H1 (cell line): ENCODE data around the gene PLB1. TPM values are rescaled to one million over a fixed set of nuclear protein-coding genes. Genes with fewer than 3 reads are reported as not detected.

Experiments used
- CTCF ChIA-PET: fragments of 300-600 bp; sonication (Branson Sonifier 250); formaldehyde crosslinking; loops from one replicate; lab custom pipeline; 2021; ENCODE audit not compliant: partially characterized antibody; lab: Charles Lee
- POLR2A ChIA-PET: fragments of 300-600 bp; sonication (Branson Sonifier 250); formaldehyde crosslinking; loops from one replicate; lab custom pipeline; 2021; ENCODE audit warnings: inconsistent platforms; ENCODE audit not compliant: partially characterized antibody; lab: Charles Lee
- DNase-seq, 2 experiments: peaks; one replicate each; pipeline versions ENCODE4 v3.0.0 to v3.0.0-alpha.2; 2010 to 2022; ENCODE audit warnings: low spot score in 2 of 2, low read depth in 1 of 2, mixed read lengths in 1 of 2
- FAIRE-seq: peaks from 2 replicates; lab custom pipeline; 2011; peaks lifted over from hg19 to GRCh38; lab: Jason Lieb, UNC
- H2AFZ ChIP-seq: 2 replicates; pipeline ENCODE4 v1.8.1; 2012; ENCODE audit warnings: low read length, inconsistent platforms
- H2AK5ac ChIP-seq: 2 replicates; pipeline ENCODE4 v1.6.1; 2013; ENCODE audit warnings: low read depth, low read length
- H2BK120ac ChIP-seq: replicated peaks from 2 replicates; pipeline ENCODE3; 2013; ENCODE audit warnings: low read depth, low read length, inconsistent platforms
- H2BK12ac ChIP-seq: 2 replicates; pipeline ENCODE4 v1.6.1; 2013; ENCODE audit warnings: low read depth, low read length
- H2BK15ac ChIP-seq: 2 replicates; pipeline ENCODE4 v1.6.1; 2013; ENCODE audit warnings: low read length
- H2BK20ac ChIP-seq: 2 replicates; pipeline ENCODE4 v1.6.1; 2013; ENCODE audit warnings: low read length
- H2BK5ac ChIP-seq: 2 replicates; pipeline ENCODE4 v1.6.1; 2013; ENCODE audit warnings: low read depth, low read length
- H3K14ac ChIP-seq: 2 replicates; pipeline ENCODE4 v1.6.1; 2013; ENCODE audit warnings: inconsistent platforms; ENCODE audit not compliant: insufficient read length
- H3K18ac ChIP-seq: 2 replicates; pipeline ENCODE4 v1.6.1; 2013; ENCODE audit warnings: low read length; ENCODE audit errors: extremely low read depth
- H3K23ac ChIP-seq: 2 replicates; pipeline ENCODE4 v1.6.1; 2013; ENCODE audit warnings: inconsistent platforms; ENCODE audit not compliant: insufficient read length
- H3K23me2 ChIP-seq: 2 replicates; pipeline ENCODE4 v1.6.1; 2013; ENCODE audit warnings: low read depth, low read length
- H3K27ac ChIP-seq: 2 replicates; pipeline ENCODE4 v1.6.1; 2011; ENCODE audit warnings: low read depth, low read length, inconsistent platforms
- H3K27me3 ChIP-seq, 4 experiments: replicated peaks in 1 of 4; 1 replicate in 1 of 4; 2 replicates in 3 of 4; pipeline versions ENCODE4 v1.6.1 to v1.8.1; 2011 to 2013; ENCODE audit warnings: low read length in 3 of 4, mild to moderate bottlenecking in 3 of 4, inconsistent platforms in 2 of 4, mixed read lengths in 2 of 4, moderate library complexity in 1 of 4; ENCODE audit not compliant: control insufficient read depth in 3 of 4, insufficient read depth in 3 of 4; ENCODE audit errors: extremely low read depth in 1 of 4
- H3K36me3 ChIP-seq, 4 experiments: 2 replicates each; pipeline versions ENCODE4 v1.6.1 to v1.8.1; 2011 to 2013; ENCODE audit warnings: mild to moderate bottlenecking in 4 of 4, low read length in 3 of 4, moderate library complexity in 2 of 4, control low read depth in 1 of 4, inconsistent platforms in 1 of 4; ENCODE audit not compliant: insufficient read depth in 4 of 4, control insufficient read depth in 2 of 4
- H3K4ac ChIP-seq: replicated peaks from 2 replicates; pipeline ENCODE3; 2013; ENCODE audit warnings: low read length, low read depth, mixed read lengths, inconsistent platforms; ENCODE audit not compliant: insufficient read length
- H3K4me1 ChIP-seq, 4 experiments: replicated peaks in 1 of 4; 1 replicate in 1 of 4; 2 replicates in 3 of 4; pipeline versions ENCODE4 v1.6.1 to v1.8.1; 2011 to 2013; ENCODE audit warnings: low read length in 3 of 4, inconsistent platforms in 2 of 4, mixed read lengths in 1 of 4; ENCODE audit not compliant: insufficient read depth in 4 of 4, control insufficient read depth in 3 of 4
- H3K4me2 ChIP-seq, 2 experiments: 2 replicates each; pipeline versions ENCODE4 v1.6.1 to v1.8.1; 2011 to 2013; ENCODE audit warnings: low read depth in 2 of 2, low read length in 2 of 2, control low read depth in 1 of 2, inconsistent platforms in 1 of 2, mild to moderate bottlenecking in 1 of 2; ENCODE audit not compliant: insufficient read depth in 1 of 2
- H3K4me3 ChIP-seq, 4 experiments: fragments of 200-600, 300-600 bp in 1 of 4; sonication (generic), shearing (Covaris generic), sonication (Bioruptor Twin) in 1 of 4; 2 replicates each; pipeline versions ENCODE4 v1.5.1 to v1.8.1; 2011 to 2016; ENCODE audit warnings: low read length in 4 of 4, low read depth in 3 of 4, control low read depth in 2 of 4, inconsistent platforms in 2 of 4, mild to moderate bottlenecking in 2 of 4, mixed read lengths in 1 of 4, moderate library complexity in 1 of 4; ENCODE audit not compliant: insufficient read depth in 2 of 4; ENCODE audit errors: extremely low read depth in 1 of 4
- H3K56ac ChIP-seq: replicated peaks from 2 replicates; pipeline ENCODE3; 2013; ENCODE audit warnings: low read depth, mild to moderate bottlenecking, mixed read lengths, low read length, inconsistent platforms; ENCODE audit not compliant: insufficient read length
- H3K79me1 ChIP-seq: 2 replicates; pipeline ENCODE4 v1.6.1; 2013; ENCODE audit warnings: low read depth, low read length, control low read depth
- H3K79me2 ChIP-seq, 2 experiments: 2 replicates each; pipeline versions ENCODE4 v1.6.1 to v1.8.1; 2012 to 2013; ENCODE audit warnings: low read length in 2 of 2, mild to moderate bottlenecking in 2 of 2, inconsistent platforms in 1 of 2; ENCODE audit not compliant: insufficient read depth in 2 of 2, control insufficient read depth in 1 of 2
- H3K9ac ChIP-seq, 4 experiments: replicated peaks in 1 of 4; 1 replicate in 1 of 4; 2 replicates in 3 of 4; pipeline versions ENCODE4 v1.6.1 to v1.8.1; 2011 to 2013; ENCODE audit warnings: low read depth in 3 of 4, low read length in 3 of 4, control low read depth in 2 of 4, mild to moderate bottlenecking in 2 of 4, moderate library complexity in 2 of 4, inconsistent platforms in 1 of 4; ENCODE audit errors: extremely low read depth in 1 of 4
- H3K9me3 ChIP-seq, 2 experiments: 2 replicates each; pipeline versions ENCODE4 v1.6.1 to v1.8.1; 2012 to 2013; ENCODE audit warnings: mild to moderate bottlenecking in 2 of 2, moderate library complexity in 2 of 2, control low read depth in 1 of 2, inconsistent platforms in 1 of 2, low read depth in 1 of 2, low read length in 1 of 2, mixed read lengths in 1 of 2; ENCODE audit not compliant: insufficient read depth in 2 of 2
- H4K20me1 ChIP-seq, 2 experiments: replicated peaks in 1 of 2; 2 replicates each; pipeline versions ENCODE3 to v1.8.1; 2011 to 2013; ENCODE audit warnings: inconsistent platforms in 2 of 2, low read length in 2 of 2, mild to moderate bottlenecking in 1 of 2; ENCODE audit not compliant: insufficient read depth in 2 of 2, control insufficient read depth in 1 of 2
- H4K5ac ChIP-seq: 2 replicates; pipeline ENCODE4 v1.6.1; 2013; ENCODE audit warnings: low read length, low read depth, mixed read lengths, inconsistent platforms; ENCODE audit not compliant: insufficient read length
- H4K8ac ChIP-seq: 2 replicates; pipeline ENCODE4 v1.8.0; 2013; ENCODE audit warnings: mild to moderate bottlenecking, moderate library complexity, low read length, inconsistent platforms; ENCODE audit not compliant: insufficient read depth; ENCODE audit errors: extremely low read depth
- H4K91ac ChIP-seq: replicated peaks from 2 replicates; pipeline ENCODE3; 2013; ENCODE audit warnings: low read length, mixed read lengths, inconsistent platforms; ENCODE audit not compliant: insufficient read length
- BRCA1 ChIP-seq: IDR thresholded peaks from 2 replicates; pipeline ENCODE4 v1.6.1; 2012; ENCODE audit warnings: low read depth, low read length, improper control_type of control experiment
- CBX5 ChIP-seq: fragments of 300-800, 300-1000 bp; sonication (generic); IDR thresholded peaks from 2 replicates; pipeline ENCODE4 v1.7.1; 2016; ENCODE audit warnings: antibody characterized with exemption, low read length, low read depth
- CEBPB ChIP-seq: IDR thresholded peaks from 2 replicates; pipeline ENCODE4 v1.6.1; 2012; ENCODE audit warnings: low read depth, low read length
- KDM4A ChIP-seq: IDR thresholded peaks from one replicate; pipeline ENCODE4 v1.7.1; 2012; ENCODE audit warnings: low read depth, mild to moderate bottlenecking, moderate library complexity, low read length, inconsistent platforms; ENCODE audit not compliant: severe bottlenecking
- POLR2A ChIP-seq, 2 experiments: IDR thresholded peaks; 1 replicate in 1 of 2; 2 replicates in 1 of 2; pipeline ENCODE4 v1.6.1; 2011; ENCODE audit warnings: low read depth in 2 of 2, low read length in 2 of 2, mild to moderate bottlenecking in 2 of 2; ENCODE audit errors: control extremely low read depth in 1 of 2
- RAD21 ChIP-seq, 2 experiments: IDR thresholded peaks in 1 of 2; conservative IDR thresholded peaks in 1 of 2; 2 replicates each; pipeline ENCODE4 v1.6.1; 2011; ENCODE audit warnings: low read depth in 2 of 2, low read length in 2 of 2, improper control_type of control experiment in 1 of 2, inconsistent platforms in 1 of 2, mild to moderate bottlenecking in 1 of 2, moderate library complexity in 1 of 2
- RNF2 ChIP-seq: fragments of 200-900, 300-1000 bp; sonication (generic); IDR thresholded peaks from 2 replicates; pipeline ENCODE4 v1.7.1; 2016; ENCODE audit warnings: borderline replicate concordance, low read depth, mild to moderate bottlenecking, antibody characterized with exemption, low read length; ENCODE audit not compliant: poor library complexity, severe bottlenecking; ENCODE audit errors: missing control alignments
- TAF1 ChIP-seq: IDR thresholded peaks from 2 replicates; pipeline ENCODE4 v1.6.1; 2011; ENCODE audit warnings: mild to moderate bottlenecking, low read depth, low read length
- YY1 ChIP-seq: IDR thresholded peaks from 2 replicates; pipeline ENCODE4 v1.6.1; 2011; ENCODE audit warnings: low read depth, mild to moderate bottlenecking, low read length
- WGBS, 2 experiments: shearing (Covaris generic) in 1 of 2; methylation state at CpG; one replicate each; pipeline versions ENCODE4 v1.1.6 to v1.1.7; 2013 to 2015; ENCODE audit warnings: low lambda C conversion rate in 2 of 2, mixed read lengths in 2 of 2, inconsistent platforms in 1 of 2, low coverage in 1 of 2, missing lambda C conversion rate in 1 of 2; ENCODE audit not compliant: insufficient replicate concordance in 2 of 2, insufficient coverage in 1 of 2, insufficient read length in 1 of 2; ENCODE audit errors: extremely low coverage in 1 of 2, missing lambda C conversion rate in 1 of 2; 5-methylcytosine and 5-hydroxymethylcytosine counted together
- polyA plus RNA-seq, 7 experiments: library from polyadenylated mRNA; depleted of rRNA in 3 of 7; stranded (reverse) in 5 of 7; unstranded in 2 of 7; fragments of >200 nt in 5 of 7; fragments of 200-250 nt in 2 of 7; gene quantifications; 1 replicate in 5 of 7; 2 replicates in 1 of 7; 4 replicates in 1 of 7; pipeline versions ENCODE4 v1.2.1 to v1.2.3, GENCODE V29; 2011 to 2013; ENCODE audit warnings: missing spikeins in 2 of 7, mixed read lengths in 2 of 7
- total RNA-seq: library from RNA; stranded (reverse); fragmentation: NEBNext Ultra II Directional; extraction: Animal tissue kit (Norgen Biotek cat#: 25700); gene quantifications from 2 replicates; pipeline ENCODE4 v1.2.1, GENCODE V29; 2021
- TF ChIP-seq, protein P1 (sequence below): IDR thresholded peaks from 2 replicates; pipeline ENCODE4 v1.6.1; 2011; ENCODE audit warnings: low read length, improper control_type of control experiment

PLB1 gene
- total and polyA plus RNA-seq, 2 of the 8 experiments (the other 6 are each of a cell fraction or from before 2014, with no cell fraction given) = 0.20 to 0.36 TPM

DNA sequence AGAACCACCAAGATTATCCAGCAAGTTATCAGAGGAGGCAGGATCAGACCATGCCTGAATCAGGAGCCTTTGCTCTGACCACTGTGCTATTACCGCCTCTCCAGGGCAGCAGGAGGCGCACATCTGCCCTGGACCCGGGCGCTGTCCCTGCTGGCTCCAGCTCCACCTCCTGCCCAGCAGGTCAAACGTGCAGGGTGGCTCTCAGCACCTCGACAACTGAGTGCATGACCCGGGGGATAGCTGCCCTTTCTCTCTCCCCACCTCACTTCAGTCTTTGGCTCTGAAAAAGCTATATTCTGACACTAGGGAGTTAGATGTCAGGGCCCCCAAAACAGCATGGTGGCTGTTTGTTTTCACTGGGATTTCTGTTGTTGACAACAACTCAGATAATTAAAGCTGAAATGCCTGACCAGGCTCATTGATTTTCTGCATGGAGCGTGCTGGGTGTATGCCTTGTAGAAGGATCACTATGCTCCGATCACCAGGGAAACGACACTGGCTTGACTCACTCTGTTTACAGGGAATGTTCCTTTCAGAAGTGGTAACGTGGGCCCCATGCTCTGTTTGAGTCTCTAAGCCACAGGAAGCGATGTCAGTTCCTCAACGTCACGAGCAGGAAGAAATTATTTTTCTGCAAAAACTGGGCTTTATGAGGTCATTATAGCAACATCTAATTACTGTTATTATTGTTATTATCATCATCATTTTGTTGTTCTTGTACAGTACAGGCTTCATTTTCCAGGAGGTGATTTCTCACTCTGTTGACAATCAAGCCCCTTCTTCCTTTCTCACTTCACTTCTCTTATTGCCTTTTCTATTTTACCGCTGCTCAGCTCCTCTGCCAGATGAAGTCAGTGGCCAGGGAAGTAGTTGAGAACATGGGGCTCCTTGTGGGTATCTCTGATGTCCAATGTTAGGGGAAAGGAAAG is 125.6 kb downstream of the PLB1 start:
- Histone ChIP-seq H4K5ac (no peak overlapping the region), H2BK15ac (peak overlapping the region; percentile 40; the same call in 1 of the 2 replicates), H3K4ac (no peak overlapping the region), H3K9me3 (no peaks in the 10 kb centered on the region), H4K8ac (no peak overlapping the region), H3K36me3 (no peaks in the 10 kb centered on the region), H4K20me1 (no peaks in the 10 kb centered on the region), H2BK12ac (no peak overlapping the region), H3K23me2 (no peaks in the 10 kb centered on the region; the same call in 1 of the 2 replicates), H3K27ac (no peak overlapping the region), H3K4me3 (no peak overlapping the region), H2BK20ac (no peak overlapping the region), H3K18ac (no peak overlapping the region; the same call in 1 of the 2 replicates), H3K79me2 (no peaks in the 10 kb centered on the region), H2AFZ (peak overlapping the region; percentile 77), H2BK120ac (no peak overlapping the region), H3K4me2 (no peak overlapping the region), H3K4me1 (peaks cover 2 to 12% (median 9%) of the 10 kb centered on the region in 4 experiments; a peak in 6 of 7 replicates), H3K27me3 (no peaks in the 10 kb centered on the region), H2BK5ac (no peak overlapping the region), H3K79me1 (no peaks in the 10 kb centered on the region), H4K91ac (no peak overlapping the region), H3K23ac (no peak overlapping the region), H2AK5ac (no peak overlapping the region), H3K56ac (no peak overlapping the region), H3K14ac (no peak overlapping the region), H3K9ac (no peak overlapping the region)
- CTCF ChIA-PET = interaction anchor here (0.7 to 3.7 kb wide), 17 partner anchors 8 to 176 kb away, joined by 3 to 13 read pairs (median 4); no protein-coding TSS in a partner anchor
- 64% methylated on average over 14 of the region's 15 CpGs; no CpG with 5 or more reads in 1 of the 2 experiments for WGBS, 2 experiments
- POLR2A ChIA-PET = interaction anchor here (0.8 to 0.9 kb wide), 2 partner anchors 10 to 130 kb away, joined by 3 to 4 read pairs; partner anchors contain the start of gene PPP1CB
- FAIRE-seq = no peak
- peak in 1 of 2 experiments; percentile 56 for DNase-seq
- TF ChIP-seq CBX5 (no peak), RAD21 (IDR thresholded peaks at IDR 0.05 in 1 of 2, conservative IDR thresholded peaks at IDR 0.05 in 1 of 2; ENCODE audit: low read depth in 2 of 2, low read length in 2 of 2) (peak; percentile 69 to 79), CEBPB (no peak), BRCA1 (no peak), RNF2 (no peak), YY1 (no peak), KDM4A (no peak), POLR2A (IDR thresholded peaks at IDR 0.05; ENCODE audit: control extremely low read depth in 1 of 2, low read depth in 2 of 2, low read length in 2 of 2) (no peak), TAF1 (no peak)
- TF ChIP-seq, protein P1, sequence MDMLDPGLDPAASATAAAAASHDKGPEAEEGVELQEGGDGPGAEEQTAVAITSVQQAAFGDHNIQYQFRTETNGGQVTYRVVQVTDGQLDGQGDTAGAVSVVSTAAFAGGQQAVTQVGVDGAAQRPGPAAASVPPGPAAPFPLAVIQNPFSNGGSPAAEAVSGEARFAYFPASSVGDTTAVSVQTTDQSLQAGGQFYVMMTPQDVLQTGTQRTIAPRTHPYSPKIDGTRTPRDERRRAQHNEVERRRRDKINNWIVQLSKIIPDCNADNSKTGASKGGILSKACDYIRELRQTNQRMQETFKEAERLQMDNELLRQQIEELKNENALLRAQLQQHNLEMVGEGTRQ = no peak
